ENCODE data around the gene C2CD4D.
A peak's percentile ranks its signal among the peaks of the same experiment; 100 is the strongest.
"Not testable (repeated sequence)": the region's sequence is repeated elsewhere in the genome, so short reads cannot be mapped to it uniquely, and the experiment has no call there.

Gene C2CD4D

GRCh38 chr1:151858886-151859665, 19.5 kb upstream of the C2CD4D start:
- no peak for DNase-seq (ENCODE audit: low read depth)

- DNase-seq (ENCODE audit: low read depth): no peak
These were observed 18.6 kb upstream of the C2CD4D start for GRCh38 chr1:151858030-151858746.

- no peak for DNase-seq (ENCODE audit: low read depth)
These were observed 16.3 kb upstream of the C2CD4D start for GRCh38 chr1:151855933-151856332.

DNA sequence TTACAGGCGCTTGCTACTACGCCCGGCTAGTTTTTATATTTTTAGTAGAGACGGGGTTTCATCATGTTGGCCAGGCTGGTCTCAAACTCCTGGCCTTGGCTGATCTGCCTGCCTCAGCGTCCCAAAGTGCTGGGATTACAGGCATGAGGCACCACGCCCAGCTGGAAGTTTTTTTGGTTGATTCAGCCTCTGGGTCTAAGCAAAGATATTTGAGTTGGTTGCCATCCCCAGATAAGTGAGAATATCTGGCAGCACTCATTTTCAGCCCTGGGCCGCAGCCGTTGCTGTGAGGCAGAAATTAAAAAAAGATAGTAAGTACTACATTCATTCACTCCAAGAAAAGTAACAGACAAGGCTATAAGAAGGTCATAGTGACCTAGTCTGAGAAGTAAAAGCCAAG, 15.9 kb upstream of the C2CD4D start:
- DNase-seq (ENCODE audit: low read depth): not testable (repeated sequence)

DNA sequence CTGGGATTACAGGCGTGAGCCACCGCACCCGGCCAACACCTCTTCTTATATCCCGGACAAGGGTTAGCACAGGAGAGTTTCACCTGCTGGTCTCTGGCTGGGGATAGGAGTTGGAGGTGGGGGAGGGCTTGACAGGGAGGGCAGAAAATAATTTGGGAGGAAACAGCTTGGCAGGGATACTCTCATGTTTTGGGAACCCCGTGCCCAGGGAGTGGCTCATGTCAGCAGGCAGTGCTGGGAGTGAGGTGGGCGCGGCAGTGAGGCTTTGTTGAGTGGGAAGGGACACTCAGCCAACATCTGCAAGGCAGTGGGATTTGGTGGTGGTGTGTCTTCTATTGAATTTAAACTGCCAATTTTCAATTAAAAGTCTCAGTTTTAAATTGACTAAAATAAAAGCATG, 15.0 kb upstream of the C2CD4D start:
- DNase-seq (ENCODE audit: low read depth): no peak

- no peak for DNase-seq (ENCODE audit: low read depth)
These were observed 13.9 kb upstream of the C2CD4D start, which contains the start of gene THEM5 for GRCh38 chr1:151853411-151853943. TSS of gene THEM5 (minus strand) at chr1:151853712. CDS start at chr1:151853565, 147 bp downstream.

DNA sequence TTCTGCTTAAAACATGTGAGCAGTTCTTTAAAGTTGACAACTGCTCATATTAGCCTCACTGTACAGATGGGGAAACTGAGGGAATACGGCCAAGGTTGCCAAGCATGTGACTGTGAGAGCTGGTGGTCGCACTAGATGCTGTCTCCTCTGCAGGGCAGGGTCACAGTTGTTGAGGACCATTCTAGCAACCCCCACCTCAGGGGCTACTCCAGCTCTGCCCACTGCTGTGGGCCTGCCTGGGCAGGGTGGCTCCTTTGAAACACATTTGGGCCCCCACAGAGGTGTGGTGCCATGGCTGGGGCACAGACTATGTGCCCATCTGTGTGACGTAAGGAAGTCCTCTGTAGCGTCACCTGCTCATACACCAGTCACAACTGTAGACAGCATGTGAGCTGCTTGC, 13.1 kb upstream of the C2CD4D start:
- no peak for DNase-seq (ENCODE audit: low read depth)

- DNase-seq (ENCODE audit: low read depth): no peak
These were observed 12.3 kb upstream of the C2CD4D start for GRCh38 chr1:151851886-151852285.

GRCh38 chr1:151849871-151850270, 10.3 kb upstream of the C2CD4D start:
- no peak for DNase-seq (ENCODE audit: low read depth)

DNA sequence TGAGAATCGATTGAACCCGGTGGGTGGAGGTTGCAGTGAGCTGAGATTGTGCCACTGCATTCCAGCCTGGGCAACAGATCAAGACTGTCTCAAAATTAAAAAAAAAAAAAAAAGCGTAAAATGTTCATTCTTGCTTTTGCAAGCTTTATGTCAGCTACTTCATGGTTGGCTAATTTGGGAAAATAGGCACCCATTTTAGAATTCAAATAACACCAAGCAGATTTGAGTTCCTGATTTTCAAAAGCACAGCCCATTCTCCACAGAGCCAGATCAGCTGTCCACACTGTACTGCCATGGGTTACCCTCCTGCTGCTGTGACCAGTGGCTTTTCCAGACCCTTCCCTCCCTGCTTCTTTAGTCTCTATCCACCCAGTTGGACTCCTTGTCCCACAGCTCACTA, 9.5 kb upstream of the C2CD4D start:
- no peak for DNase-seq (ENCODE audit: low read depth)

GRCh38 chr1:151847867-151848596, 8.4 kb upstream of the C2CD4D start:
- no peak for DNase-seq (ENCODE audit: low read depth)

GRCh38 chr1:151846686-151847237, 7.1 kb upstream of the C2CD4D start:
- DNase-seq (ENCODE audit: low read depth): no peak

GRCh38 chr1:151846062-151846568, 6.5 kb upstream of the C2CD4D start:
- DNase-seq (ENCODE audit: low read depth): peak; percentile 20

GRCh38 chr1:151843398-151843797, 3.8 kb upstream of the C2CD4D start:
- no peak for DNase-seq (ENCODE audit: low read depth)

GRCh38 chr1:151841141-151841540, 1.5 kb upstream of the C2CD4D start:
- DNase-seq (ENCODE audit: low read depth): peak; percentile 58

- DNase-seq (ENCODE audit: low read depth): no peak
These were observed 801 bp upstream of the C2CD4D start for GRCh38 chr1:151840421-151840820.

- no peak for DNase-seq (ENCODE audit: low read depth)
These were observed 573 bp downstream of the C2CD4D start for GRCh38 chr1:151839082-151839412.

DNA sequence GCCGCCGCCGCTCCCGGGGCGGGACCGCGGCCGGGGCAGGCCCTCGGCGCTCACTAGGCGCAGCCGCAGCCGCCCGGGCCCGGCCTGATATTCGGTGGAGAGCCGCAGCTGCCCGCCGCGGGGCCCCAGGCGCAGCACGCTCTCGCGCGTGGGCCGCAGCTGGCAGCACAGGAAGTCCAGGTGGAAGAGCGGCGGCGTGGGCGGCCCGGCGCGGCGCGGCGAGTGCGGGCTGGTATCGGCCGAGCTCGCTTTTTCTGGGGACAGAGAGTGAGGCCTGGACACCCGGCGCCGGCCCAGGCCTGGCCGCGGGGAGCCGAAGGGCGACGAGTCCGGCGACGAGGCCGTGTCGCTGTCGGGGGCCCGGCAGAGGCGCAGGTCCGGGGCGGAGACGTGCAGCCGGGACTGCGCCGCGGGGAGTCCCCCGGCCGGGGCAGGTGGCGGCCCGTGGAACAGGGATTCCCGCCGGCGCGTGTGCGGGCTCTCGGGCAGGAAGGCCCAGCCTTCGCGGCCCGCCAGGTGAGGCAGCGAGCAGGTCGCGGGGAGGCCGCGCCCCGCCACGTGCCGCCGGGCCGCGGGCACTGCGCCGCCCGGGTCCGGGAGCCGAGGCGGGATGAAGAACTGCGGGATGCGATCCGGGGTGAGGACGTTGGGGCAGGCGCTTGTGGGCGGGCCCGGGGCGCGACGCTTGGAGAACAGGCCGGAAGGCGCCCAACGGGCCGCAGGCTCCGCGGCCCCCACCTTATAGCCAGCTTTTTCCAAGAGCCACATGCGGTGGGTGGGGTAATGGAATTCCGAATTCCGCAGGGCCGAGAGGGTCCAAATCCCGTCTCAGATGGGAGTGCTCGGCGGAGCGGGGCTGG, 1.2 kb downstream of the C2CD4D start:
- DNase-seq (ENCODE audit: low read depth): no peak

GRCh38 chr1:151837884-151838221, 1.8 kb downstream of the C2CD4D start:
- no peak for DNase-seq (ENCODE audit: low read depth)

DNA sequence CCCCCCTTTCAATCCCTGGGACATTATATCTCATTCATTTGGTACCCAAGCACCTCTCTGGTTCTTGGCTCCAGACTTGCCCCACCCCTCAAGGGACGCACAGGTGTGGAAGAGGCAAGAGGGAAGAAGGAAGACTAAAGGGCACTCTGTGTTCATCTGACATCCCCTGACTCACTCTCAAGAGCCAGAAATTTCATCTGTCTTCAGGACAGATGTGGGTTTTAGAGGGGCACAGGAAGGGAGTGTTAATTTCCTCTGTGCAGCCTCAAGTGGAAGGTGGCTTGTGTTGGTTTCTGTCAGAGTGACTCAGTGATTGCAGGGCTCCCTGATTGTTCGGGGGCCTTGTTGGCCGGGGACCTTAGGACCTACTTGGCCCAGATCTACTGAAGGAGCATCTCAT, 2.4 kb downstream of the C2CD4D start:
- DNase-seq (ENCODE audit: low read depth): no peak

- DNase-seq (ENCODE audit: low read depth): no peak
These were observed 4.0 kb downstream of the C2CD4D start for GRCh38 chr1:151835596-151835995.

Measured in non-pigmented ciliary epithelial cell (primary cell).